SK-N-SH treated with all-trans-retinoic acid at 6 μM for 48 hours (cell line): ENCODE results near the gene ZNF454.

Experiments
- ATAC-seq: fragments of 200-7000 bp; cut with Tn5 transposase; 3 replicates; pipeline ENCODE4 v1.9.1; 2020; ENCODE audit warnings: mild to moderate bottlenecking, moderate library complexity
- ARNTL ChIP-seq: fragments of 450-650 bp; formaldehyde crosslinking; IDR thresholded peaks from 2 replicates; pipeline ENCODE4 v1.5.0; 2020; ENCODE audit warnings: low read depth, mild to moderate bottlenecking, moderate library complexity, borderline replicate concordance
- BACH2 ChIP-seq: fragments of 250-450 bp; sonication (Bioruptor Pico); IDR thresholded peaks from 2 replicates; pipeline ENCODE4 v1.9.0; 2021; ENCODE audit warnings: mild to moderate bottlenecking, borderline replicate concordance
- CREB5 ChIP-seq: fragments of 250-450 bp; sonication (Bioruptor Pico); IDR thresholded peaks from 2 replicates; pipeline ENCODE4 v1.5.1; 2020; ENCODE audit warnings: low read depth, mild to moderate bottlenecking, moderate library complexity
- CSDC2 ChIP-seq: fragments of 250-450 bp; sonication (Bioruptor Pico); IDR thresholded peaks from 2 replicates; pipeline ENCODE4 v1.5.0; 2020; ENCODE audit warnings: mild to moderate bottlenecking, moderate library complexity
- CSRNP3 ChIP-seq: fragments of 250-450 bp; sonication (Bioruptor Pico); IDR thresholded peaks from 2 replicates; pipeline ENCODE4 v1.5.1; 2021; ENCODE audit warnings: mild to moderate bottlenecking, moderate library complexity
- ESRRG ChIP-seq: fragments of 250-450 bp; sonication (Bioruptor Pico); IDR thresholded peaks from 2 replicates; pipeline ENCODE4 v1.6.1; 2021; ENCODE audit warnings: mild to moderate bottlenecking
- GLIS3 ChIP-seq: fragments of 250-450 bp; sonication (Bioruptor Pico); IDR thresholded peaks from 2 replicates; pipeline ENCODE4 v1.5.0; 2020; ENCODE audit warnings: mild to moderate bottlenecking, moderate library complexity
- ISL1 ChIP-seq: fragments of 250-450 bp; sonication (Bioruptor Pico); IDR thresholded peaks from 2 replicates; pipeline ENCODE4 v2.1.2; 2022; ENCODE audit warnings: mild to moderate bottlenecking, moderate library complexity
- OSR1 ChIP-seq: fragments of 250-450 bp; sonication (Bioruptor Pico); IDR thresholded peaks from 2 replicates; pipeline ENCODE4 v1.8.0; 2022; ENCODE audit warnings: moderate library complexity, mild to moderate bottlenecking, inconsistent platforms
- PATZ1 ChIP-seq: fragments of 250-450 bp; sonication (Bioruptor Pico); IDR thresholded peaks from 2 replicates; pipeline ENCODE4 v1.8.0; 2020; ENCODE audit warnings: mild to moderate bottlenecking, moderate library complexity, borderline replicate concordance
- POU6F1 ChIP-seq: fragments of 250-450 bp; sonication (Bioruptor Pico); IDR thresholded peaks from 2 replicates; pipeline ENCODE4 v1.8.0; 2021; ENCODE audit warnings: low read depth, mild to moderate bottlenecking, moderate library complexity, borderline replicate concordance
- PPARA ChIP-seq: fragments of 250-450 bp; sonication (Bioruptor Pico); IDR thresholded peaks from 2 replicates; pipeline ENCODE4 v1.5.0; 2020; ENCODE audit warnings: mild to moderate bottlenecking, borderline replicate concordance
- RARB ChIP-seq: fragments of 250-450 bp; sonication (Bioruptor Pico); IDR thresholded peaks from 2 replicates; pipeline ENCODE4 v1.8.0; 2021; ENCODE audit warnings: mild to moderate bottlenecking, moderate library complexity
- TCF4 ChIP-seq: fragments of 250-450 bp; sonication (Bioruptor Pico); IDR thresholded peaks from 2 replicates; pipeline ENCODE4 v1.8.0; 2021; ENCODE audit warnings: mild to moderate bottlenecking, moderate library complexity, borderline replicate concordance
- TSHZ2 ChIP-seq: fragments of 250-450 bp; sonication (Bioruptor Pico); IDR thresholded peaks from 2 replicates; pipeline ENCODE4 v1.5.0; 2020; ENCODE audit warnings: mild to moderate bottlenecking, moderate library complexity
- ZC3H10 ChIP-seq: fragments of 250-450 bp; sonication (Bioruptor Pico); IDR thresholded peaks from 2 replicates; pipeline ENCODE4 v1.5.1; 2021; ENCODE audit warnings: mild to moderate bottlenecking, moderate library complexity
- ZFP3 ChIP-seq: fragments of 250-450 bp; sonication (Bioruptor Pico); IDR thresholded peaks from 2 replicates; pipeline ENCODE4 v1.5.0; 2020; ENCODE audit warnings: mild to moderate bottlenecking, moderate library complexity
- ZFP30 ChIP-seq: fragments of 450-650 bp; formaldehyde crosslinking; IDR thresholded peaks from 2 replicates; pipeline ENCODE4 v1.5.0; 2022; ENCODE audit warnings: mild to moderate bottlenecking, moderate library complexity
- ZNF565 ChIP-seq: fragments of 450-650 bp; formaldehyde crosslinking; conservative IDR thresholded peaks from 2 replicates; pipeline ENCODE4 v1.5.0; 2020; ENCODE audit warnings: low read depth, mild to moderate bottlenecking, moderate library complexity
- ZNF70 ChIP-seq: fragments of 450-650 bp; formaldehyde crosslinking; IDR thresholded peaks from 2 replicates; pipeline ENCODE4 v1.5.0; 2020; ENCODE audit warnings: mild to moderate bottlenecking, moderate library complexity
- ZNF8 ChIP-seq: fragments of 450-650 bp; formaldehyde crosslinking; IDR thresholded peaks from 2 replicates; pipeline ENCODE4 v1.5.0; 2020; ENCODE audit warnings: mild to moderate bottlenecking, moderate library complexity

Gene ZNF454

GRCh38 chr5:178993236-178993765, 52.3 kb downstream of the ZNF454 start:
- ATAC-seq: no peak
- TF ChIP-seq TSHZ2: no peak
- no peak for TF ChIP-seq ESRRG (CRISPR knock-in tag)
- no peak for TF ChIP-seq ZFP30
- TF ChIP-seq PATZ1 (CRISPR knock-in tag): no peak
- TF ChIP-seq ZNF565 (CRISPR knock-in tag): no peak
- no peak for TF ChIP-seq ZC3H10 (CRISPR knock-in tag)
- no peak for TF ChIP-seq GLIS3 (CRISPR knock-in tag)
- TF ChIP-seq RARB (CRISPR knock-in tag): no peak
- no peak for TF ChIP-seq ZFP3 (CRISPR knock-in tag)
- no peak for TF ChIP-seq POU6F1 (CRISPR knock-in tag)
- no peak for TF ChIP-seq TCF4 (CRISPR knock-in tag)
- no peak for TF ChIP-seq OSR1
- TF ChIP-seq ISL1 (CRISPR knock-in tag): no peak

GRCh38 chr5:178993955-178994579, 53.1 kb downstream of the ZNF454 start:
- ATAC-seq: no peak
- TF ChIP-seq CSDC2 (CRISPR knock-in tag): no peak
- no peak for TF ChIP-seq ESRRG (CRISPR knock-in tag)
- no peak for TF ChIP-seq TSHZ2
- TF ChIP-seq ZC3H10 (CRISPR knock-in tag): no peak
- TF ChIP-seq ARNTL (CRISPR knock-in tag): no peak
- no peak for TF ChIP-seq TCF4 (CRISPR knock-in tag)
- no peak for TF ChIP-seq ISL1 (CRISPR knock-in tag)
- no peak for TF ChIP-seq ZNF70
- no peak for TF ChIP-seq ZFP3 (CRISPR knock-in tag)
- no peak for TF ChIP-seq GLIS3 (CRISPR knock-in tag)
- TF ChIP-seq PPARA: no peak
- no peak for TF ChIP-seq ZFP30
- TF ChIP-seq BACH2 (CRISPR knock-in tag): no peak
- no peak for TF ChIP-seq OSR1
- TF ChIP-seq ZNF565 (CRISPR knock-in tag): no peak
- no peak for TF ChIP-seq CSRNP3 (CRISPR knock-in tag)
- no peak for TF ChIP-seq CREB5 (CRISPR knock-in tag)
- no peak for TF ChIP-seq ZNF8 (CRISPR knock-in tag)
- TF ChIP-seq RARB (CRISPR knock-in tag): no peak
